Measurements from ENCODE around the gene UIMC1.
"Not testable (repeated sequence)": the region's sequence is repeated elsewhere in the genome, so short reads cannot be mapped to it uniquely, and the experiment has no call there.

Gene UIMC1

DNA sequence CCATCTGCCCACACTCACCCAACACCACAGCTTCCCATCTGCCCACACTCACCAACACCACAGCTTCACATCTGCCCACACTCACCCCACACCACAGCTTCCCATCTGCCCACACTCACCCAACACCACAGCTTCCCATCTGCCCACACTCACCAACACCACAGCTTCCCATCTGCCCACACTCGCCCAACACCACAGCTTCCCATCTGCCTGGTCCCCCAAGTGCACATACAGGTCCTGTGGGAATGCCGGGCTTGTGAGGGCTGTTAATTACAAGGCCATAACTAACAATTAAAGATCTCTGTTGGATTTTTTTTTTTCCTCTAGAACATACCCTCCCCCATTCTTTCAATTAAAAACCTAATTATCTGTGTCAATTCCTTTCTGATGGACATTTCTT is 133.6 kb downstream of the UIMC1 start:
- DNase-seq (ENCODE audit: low read depth in 2 of 2, low spot score in 1 of 2) = not testable (repeated sequence)

- not testable (repeated sequence) for DNase-seq (ENCODE audit: low read depth in 2 of 2, low spot score in 1 of 2)
Observed at GRCh38 chr5:176872586-176872985, 134.0 kb downstream of the UIMC1 start.

- not testable (repeated sequence) for DNase-seq (ENCODE audit: low read depth in 2 of 2, low spot score in 1 of 2)
Observed at GRCh38 chr5:176870644-176871043, 135.9 kb downstream of the UIMC1 start.

- no peak for DNase-seq (ENCODE audit: low read depth in 2 of 2, low spot score in 1 of 2)
Observed at GRCh38 chr5:176870110-176870591, 136.4 kb downstream of the UIMC1 start.

DNA sequence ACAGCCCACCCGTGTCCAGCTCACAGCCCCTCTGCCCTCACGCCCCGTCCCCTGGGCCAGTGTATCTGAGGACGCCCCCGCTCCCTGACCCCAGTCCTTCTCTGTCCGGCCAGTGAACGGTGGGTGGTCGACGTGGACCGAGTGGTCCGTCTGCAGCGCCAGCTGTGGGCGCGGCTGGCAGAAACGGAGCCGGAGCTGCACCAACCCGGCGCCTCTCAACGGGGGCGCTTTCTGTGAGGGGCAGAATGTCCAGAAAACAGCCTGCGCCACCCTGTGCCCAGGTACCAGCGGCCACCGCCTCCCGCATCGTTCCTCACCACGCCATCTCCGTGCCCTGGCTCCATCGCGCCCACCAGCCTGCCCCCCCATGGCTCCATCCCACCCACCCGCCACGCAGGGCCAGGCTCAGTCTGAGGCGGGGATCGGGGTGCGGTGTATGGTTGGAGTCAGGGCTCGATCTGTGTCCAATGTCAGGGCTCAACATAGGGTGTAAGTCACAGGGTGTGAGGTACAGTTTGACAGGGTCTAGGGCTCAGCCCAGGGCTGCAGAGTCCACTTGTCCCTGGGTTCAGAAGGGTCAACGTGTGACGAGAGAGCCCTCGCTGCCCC is 137.0 kb downstream of the UIMC1 start:
- no peak for DNase-seq (ENCODE audit: low read depth in 2 of 2, low spot score in 1 of 2)

GRCh38 chr5:176868731-176869130 is 137.8 kb downstream of the UIMC1 start:
- DNase-seq (ENCODE audit: low read depth in 2 of 2, low spot score in 1 of 2) = no peak

- no peak for DNase-seq (ENCODE audit: low read depth in 2 of 2, low spot score in 1 of 2)
Observed at GRCh38 chr5:176868126-176868525, 138.5 kb downstream of the UIMC1 start.

DNA sequence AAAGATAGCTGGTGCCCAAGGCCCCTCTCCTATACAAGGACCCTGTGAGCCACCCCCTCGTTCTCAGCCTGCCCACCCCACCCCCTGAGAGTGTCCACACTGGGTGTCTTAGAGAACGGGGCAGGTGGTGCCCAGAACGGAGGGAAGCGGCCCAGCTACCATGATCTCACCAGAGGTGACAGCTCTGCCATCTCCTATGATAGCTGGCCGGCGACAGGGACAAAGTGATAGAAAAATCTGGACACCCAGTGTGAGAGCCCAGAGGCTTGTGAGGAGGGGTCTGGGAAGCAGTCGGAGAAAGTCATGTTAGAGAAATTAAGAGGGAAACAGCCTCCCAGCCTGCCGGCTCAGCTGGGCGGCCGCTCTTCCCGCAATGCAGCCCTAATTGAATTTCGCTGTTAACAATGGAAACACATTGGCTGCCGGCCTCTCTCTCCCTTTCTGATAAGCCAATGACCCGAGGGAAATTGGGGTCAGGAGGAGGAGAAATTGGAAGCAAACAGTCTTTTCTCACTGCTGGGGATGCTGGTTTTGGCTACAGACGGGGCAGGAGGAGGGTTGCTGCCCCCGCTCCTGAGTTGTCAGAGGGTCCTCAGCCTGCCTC is 139.8 kb downstream of the UIMC1 start:
- DNase-seq (ENCODE audit: low read depth in 2 of 2, low spot score in 1 of 2) = no peak

GRCh38 chr5:176865964-176866363 is 140.6 kb downstream of the UIMC1 start:
- no peak for DNase-seq (ENCODE audit: low read depth in 2 of 2, low spot score in 1 of 2)

DNA sequence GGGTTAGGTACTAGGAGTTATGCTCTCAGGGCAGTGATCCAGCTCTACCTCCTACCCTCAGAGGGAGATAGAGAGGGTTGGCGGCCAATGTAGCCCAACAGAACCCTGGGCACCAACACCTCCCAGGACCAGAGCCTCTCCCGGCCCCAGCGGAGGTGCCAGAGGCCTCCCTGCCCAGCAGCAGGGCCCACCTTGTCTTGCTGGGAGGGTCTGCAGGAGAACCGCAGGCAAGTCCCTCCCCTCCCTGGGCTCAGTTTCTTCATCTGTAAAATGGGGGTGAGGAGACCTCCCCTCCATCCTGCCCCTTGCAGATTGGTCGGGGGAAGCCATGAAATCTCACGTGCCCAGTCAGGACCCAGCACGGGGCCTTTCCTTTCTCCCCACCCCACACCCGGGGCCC is 141.8 kb downstream of the UIMC1 start:
- DNase-seq (ENCODE audit: low read depth in 2 of 2, low spot score in 1 of 2) = no peak

- no peak for DNase-seq (ENCODE audit: low read depth in 2 of 2, low spot score in 1 of 2)
Observed at GRCh38 chr5:176863765-176864098, 142.8 kb downstream of the UIMC1 start.

DNA sequence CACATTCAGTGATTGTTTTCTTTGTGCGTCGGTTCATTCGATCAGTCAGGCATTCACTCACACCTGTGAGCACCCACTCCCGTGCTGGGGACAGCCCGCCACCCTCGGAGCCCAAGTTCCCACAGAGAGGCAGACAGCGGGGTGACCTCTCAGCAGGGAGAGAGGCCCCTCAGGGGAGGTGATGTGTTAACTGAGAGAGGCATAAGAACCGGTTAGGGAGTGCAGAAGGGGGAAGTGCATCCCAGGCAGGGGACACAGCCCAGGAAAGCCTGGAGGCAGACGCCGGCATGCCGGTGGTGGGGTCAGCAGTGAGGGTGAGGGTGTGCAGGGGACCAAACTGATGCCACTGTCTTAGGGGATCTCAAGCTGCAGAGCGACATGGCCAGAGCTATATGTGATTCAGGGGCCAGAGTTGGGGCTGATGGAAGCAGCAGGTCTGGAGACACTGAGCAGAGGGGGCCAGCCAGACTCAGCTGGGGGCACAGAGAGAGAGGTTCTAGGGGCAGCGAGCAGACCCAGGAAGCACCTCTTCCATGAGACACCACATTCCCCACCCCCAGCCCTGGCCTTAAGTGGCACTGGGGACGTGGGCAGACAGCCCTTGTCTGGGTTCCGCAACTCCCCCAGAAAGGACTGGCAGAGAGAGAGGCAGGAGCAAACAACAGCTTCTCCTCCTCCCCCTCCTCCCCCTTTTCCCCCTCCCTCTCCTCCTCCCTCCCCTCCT is 143.4 kb downstream of the UIMC1 start:
- no peak for DNase-seq (ENCODE audit: low read depth in 2 of 2, low spot score in 1 of 2)

GRCh38 chr5:176862330-176862995 is 144.1 kb downstream of the UIMC1 start:
- DNase-seq (ENCODE audit: low read depth in 2 of 2, low spot score in 1 of 2) = no peak

- DNase-seq (ENCODE audit: low read depth in 2 of 2, low spot score in 1 of 2) = no peak
Observed at GRCh38 chr5:176861276-176861675, 145.3 kb downstream of the UIMC1 start.

DNA sequence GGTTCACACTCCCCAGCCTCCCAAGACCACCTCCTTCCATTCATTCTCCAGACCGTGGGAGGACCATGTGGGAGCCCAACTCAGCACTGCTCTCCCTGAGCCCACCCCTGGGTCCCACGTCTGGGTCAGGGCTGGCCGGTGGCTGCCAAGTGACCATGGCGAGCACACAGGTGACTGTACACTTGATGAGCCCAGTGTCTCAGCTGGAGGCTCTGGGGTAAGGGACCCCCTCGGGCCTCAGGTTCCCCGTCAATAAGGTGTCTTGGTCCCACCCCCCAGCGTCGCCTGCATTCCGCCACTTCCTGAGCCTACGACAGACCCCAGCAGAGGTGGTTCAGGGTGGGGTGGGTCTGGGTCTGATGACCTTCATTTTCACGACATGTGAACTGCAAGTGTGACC is 146.2 kb downstream of the UIMC1 start:
- DNase-seq (ENCODE audit: low read depth in 2 of 2, low spot score in 1 of 2) = no peak

DNA sequence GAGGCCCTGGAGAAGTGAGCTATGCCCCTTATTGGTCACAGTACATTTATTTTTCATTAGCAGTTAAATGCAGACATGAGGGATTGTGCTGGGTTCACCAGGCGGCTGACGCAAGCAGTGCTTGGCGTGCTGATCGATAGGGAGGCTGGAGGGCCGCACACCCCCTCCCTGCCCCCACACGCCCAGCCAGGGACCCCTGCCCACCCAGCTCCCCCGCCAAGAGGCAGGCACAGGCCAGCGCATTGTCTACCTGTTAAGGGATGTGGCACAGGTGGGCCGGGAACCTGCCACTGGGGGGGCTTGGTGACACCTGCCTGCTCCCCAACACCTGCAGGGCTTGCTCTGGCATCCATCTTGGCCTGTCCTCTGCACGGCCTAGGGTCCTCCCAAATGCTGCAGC is 146.7 kb downstream of the UIMC1 start:
- DNase-seq (ENCODE audit: low read depth in 2 of 2, low spot score in 1 of 2) = no peak

DNA sequence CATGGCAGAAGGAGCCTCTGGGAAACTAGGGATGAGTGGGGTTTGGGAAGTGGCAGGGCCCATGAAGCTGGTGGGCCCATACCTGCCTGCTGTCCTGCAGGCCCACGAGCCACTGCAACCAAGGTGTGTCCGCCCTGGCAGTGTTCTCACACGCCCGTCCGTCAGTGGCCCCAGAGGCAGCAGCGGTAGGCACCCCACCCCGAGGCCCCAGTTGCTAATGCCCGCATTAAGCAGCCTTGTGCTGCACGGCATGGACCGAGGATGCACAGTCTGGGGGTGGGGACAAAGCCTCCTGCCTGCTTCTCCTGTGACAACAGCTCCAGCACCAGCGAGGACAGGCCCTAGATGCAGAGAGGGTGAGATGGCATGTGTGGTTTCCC is 148.7 kb downstream of the UIMC1 start:
- no peak for DNase-seq (ENCODE audit: low read depth in 2 of 2, low spot score in 1 of 2)

DNA sequence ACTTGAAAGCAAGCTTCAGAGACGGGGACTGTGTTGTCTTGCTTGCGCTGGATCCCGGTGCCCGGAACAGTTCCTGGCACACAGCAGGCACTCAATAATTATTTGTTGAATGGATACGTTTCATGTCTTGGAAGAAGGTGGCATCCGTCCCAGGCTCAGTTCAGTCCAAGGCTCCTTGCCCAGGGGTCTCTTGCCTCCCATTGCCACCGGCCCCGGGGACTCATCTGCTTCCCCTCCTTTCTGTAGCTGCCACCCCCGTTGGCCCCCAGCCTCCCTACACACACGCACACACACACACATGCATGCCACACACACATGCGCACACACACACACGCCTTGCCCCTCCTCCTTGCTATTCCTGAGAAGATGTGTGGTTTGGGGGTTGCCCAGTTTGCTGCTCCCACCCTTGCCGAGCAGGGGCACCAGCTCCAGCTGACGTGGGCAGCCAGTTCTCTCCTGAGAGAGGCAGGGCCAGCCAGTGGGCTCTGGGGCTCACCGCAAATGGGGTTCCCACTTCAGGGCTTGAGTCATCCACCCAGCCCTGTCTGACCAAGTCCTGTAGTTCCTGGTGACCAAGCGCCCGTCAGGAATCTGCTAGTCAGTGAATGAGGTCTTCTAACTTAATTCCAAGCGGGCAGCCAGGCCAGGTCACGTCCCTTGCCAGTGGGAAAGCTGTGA is 149.2 kb downstream of the UIMC1 start:
- DNase-seq (ENCODE audit: low read depth in 2 of 2, low spot score in 1 of 2) = no peak

DNA sequence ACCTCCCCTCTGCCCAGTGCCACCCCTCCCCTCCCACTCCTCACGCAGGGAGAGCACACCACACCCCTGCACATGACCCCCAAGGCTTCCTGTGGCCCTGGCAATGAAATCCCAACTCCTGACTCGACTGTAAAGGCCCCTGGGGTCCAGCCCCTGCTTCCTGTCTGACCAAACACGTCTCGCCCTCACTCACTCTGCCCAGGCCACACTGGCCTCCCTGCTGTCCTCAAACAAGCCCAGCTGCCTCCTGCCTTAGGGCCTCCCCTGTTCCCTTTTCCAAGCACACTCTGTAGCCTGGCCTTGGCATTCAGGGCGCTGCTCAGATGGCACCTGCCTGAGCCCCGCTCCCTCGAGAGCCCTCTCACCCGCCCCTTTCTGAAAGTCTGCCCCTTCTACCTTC is 149.8 kb downstream of the UIMC1 start:
- no peak for DNase-seq (ENCODE audit: low read depth in 2 of 2, low spot score in 1 of 2)

GRCh38 chr5:176855598-176855997 is 151.0 kb downstream of the UIMC1 start:
- DNase-seq (ENCODE audit: low read depth in 2 of 2, low spot score in 1 of 2) = no peak
